ENCODE data around the gene IL20RA. TPM values are rescaled to one million over a fixed set of nuclear protein-coding genes. Genes with fewer than 3 reads are reported as not detected.

IL20RA gene
- total RNA-seq, 1 donor from 2014 or later, result 10.9 TPM

DNA sequence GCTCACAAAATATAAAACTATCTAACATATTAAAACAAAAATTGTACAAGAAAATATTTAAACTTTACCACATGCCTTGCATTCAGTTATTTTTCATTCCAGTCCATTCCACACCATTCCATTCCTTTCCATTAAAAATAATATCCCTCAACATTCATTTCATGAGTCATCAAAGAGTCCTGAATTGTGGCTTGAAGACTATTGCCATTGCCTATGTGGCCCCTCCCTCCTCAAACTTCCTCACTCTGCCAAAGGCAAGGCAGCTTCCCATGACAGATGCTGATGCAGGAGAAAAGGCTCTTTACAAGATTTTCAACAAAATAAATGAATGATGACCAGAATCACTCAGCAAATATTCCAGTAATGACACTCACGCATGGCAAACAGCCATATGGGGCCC, 31.7 kb downstream of the IL20RA start:
- H3K9me3 ChIP-seq, result no peaks in the 10 kb centered on the region
- H3K36me3 ChIP-seq, result no peaks in the 10 kb centered on the region
- TF ChIP-seq CTCF (IDR thresholded peaks at IDR 0.05), result no peak
- no peaks in the 10 kb centered on the region for H3K4me1 ChIP-seq
- DNase-seq (no peak), ATAC-seq (no peak)
- intact Hi-C loops (cut with DNase I), result no loop called here
- peaks cover 5% of the 10 kb centered on the region for H3K27me3 ChIP-seq (ENCODE audit: low read depth)
- H3K4me3 ChIP-seq, result no peak overlapping the region
- H3K27ac ChIP-seq, result no peak overlapping the region

DNA sequence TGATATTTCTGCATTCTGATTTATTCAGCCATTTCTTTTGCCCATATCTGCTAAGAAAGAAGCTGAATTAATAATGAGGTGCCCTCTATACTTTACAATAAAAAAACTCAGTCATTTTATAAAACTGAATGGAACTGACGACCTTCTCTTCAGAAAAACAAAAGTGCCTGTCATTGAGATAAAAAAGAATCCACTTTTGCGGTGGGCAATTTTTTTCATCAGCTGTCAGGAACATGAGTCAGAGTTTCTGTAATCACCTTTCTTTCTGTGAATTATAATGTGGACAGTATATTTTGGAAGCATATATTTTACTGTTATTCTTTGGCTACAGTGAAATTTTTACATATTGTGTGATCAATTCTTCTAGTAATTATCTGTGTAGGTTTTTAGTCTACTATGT, 33.4 kb downstream of the IL20RA start:
- ATAC-seq (no peak), DNase-seq (no peak)
- no peak overlapping the region for H3K4me3 ChIP-seq
- peaks cover 5% of the 10 kb centered on the region for H3K27me3 ChIP-seq (ENCODE audit: low read depth)
- no peak for TF ChIP-seq CTCF (IDR thresholded peaks at IDR 0.05)
- H3K9me3 ChIP-seq, result no peaks in the 10 kb centered on the region
- no peaks in the 10 kb centered on the region for H3K4me1 ChIP-seq
- intact Hi-C loops (cut with DNase I), result no loop called here
- H3K36me3 ChIP-seq, result no peaks in the 10 kb centered on the region
- no peak overlapping the region for H3K27ac ChIP-seq

DNA sequence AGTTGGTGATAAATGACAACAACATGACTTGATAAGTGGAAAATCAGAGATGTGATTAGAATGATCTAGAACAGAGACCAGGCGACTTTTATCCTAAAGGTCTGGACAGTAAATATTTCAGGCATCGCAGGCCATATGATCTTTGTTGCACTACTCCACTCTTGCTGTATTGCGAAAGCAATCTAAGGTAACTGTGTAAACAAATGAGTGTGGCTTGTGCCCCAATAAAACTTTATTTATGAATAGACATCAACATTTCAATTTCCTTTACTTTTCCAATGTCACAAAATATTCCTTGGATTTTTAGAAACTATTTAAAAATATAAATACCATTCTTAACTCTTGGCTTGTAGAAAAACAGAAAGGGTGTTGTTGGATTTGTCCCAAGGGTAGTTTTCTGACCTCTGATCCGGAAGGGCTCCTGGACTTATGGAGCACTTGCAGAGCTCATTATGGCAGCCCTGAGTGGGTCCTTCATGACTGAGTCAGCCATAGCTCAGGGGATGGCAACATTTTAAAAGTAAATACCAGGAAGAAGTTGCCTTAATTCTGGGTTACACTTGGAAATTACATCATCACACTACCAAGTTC, 34.5 kb downstream of the IL20RA start:
- intact Hi-C loops (cut with DNase I), result no loop called here
- Histone ChIP-seq H3K9me3 (no peaks in the 10 kb centered on the region), H3K27me3 (ENCODE audit: low read depth) (peaks cover 5% of the 10 kb centered on the region), H3K4me1 (no peaks in the 10 kb centered on the region), H3K4me3 (no peak overlapping the region), H3K36me3 (no peaks in the 10 kb centered on the region), H3K27ac (no peak overlapping the region)
- no peak for TF ChIP-seq CTCF (IDR thresholded peaks at IDR 0.05)
- ATAC-seq (no peak), DNase-seq (no peak)

DNA sequence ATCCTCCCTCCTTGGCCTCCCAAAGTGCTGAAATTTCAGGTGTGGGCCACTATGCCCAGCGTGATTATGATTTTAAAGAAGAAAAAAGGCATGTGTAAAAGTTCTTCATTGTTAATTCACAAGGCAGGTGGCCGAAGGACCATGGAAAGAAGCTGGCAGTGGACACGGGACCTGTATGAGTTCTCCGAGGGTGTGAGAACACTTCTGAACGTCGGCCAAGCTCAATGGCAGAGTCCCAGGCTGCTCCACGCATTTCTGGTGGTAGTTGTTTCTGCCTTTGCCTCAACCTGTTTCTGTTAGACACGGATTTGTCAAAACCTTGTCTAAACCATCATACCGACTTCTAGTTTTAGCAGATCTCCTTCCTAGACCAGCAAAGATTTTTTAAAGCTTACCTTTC, 36.6 kb downstream of the IL20RA start:
- Histone ChIP-seq H3K27ac (no peak overlapping the region), H3K4me3 (no peak overlapping the region), H3K4me1 (no peaks in the 10 kb centered on the region), H3K27me3 (ENCODE audit: low read depth) (peaks cover 5% of the 10 kb centered on the region), H3K9me3 (no peaks in the 10 kb centered on the region), H3K36me3 (no peaks in the 10 kb centered on the region)
- ATAC-seq, result no peak
- intact Hi-C loops (cut with DNase I), result no loop called here
- TF ChIP-seq CTCF (IDR thresholded peaks at IDR 0.05), result no peak
- DNase-seq, result no peak

GRCh38 chr6:137006056-137006455, 38.7 kb downstream of the IL20RA start:
- Histone ChIP-seq H3K4me1 (no peaks in the 10 kb centered on the region), H3K27ac (no peak overlapping the region), H3K27me3 (ENCODE audit: low read depth) (peaks cover 4% of the 10 kb centered on the region), H3K36me3 (no peaks in the 10 kb centered on the region), H3K4me3 (no peak overlapping the region), H3K9me3 (no peaks in the 10 kb centered on the region)
- no peak for TF ChIP-seq CTCF (IDR thresholded peaks at IDR 0.05)
- DNase-seq (no peak), ATAC-seq (no peak)
- intact Hi-C loops (cut with DNase I), result no loop called here

DNA sequence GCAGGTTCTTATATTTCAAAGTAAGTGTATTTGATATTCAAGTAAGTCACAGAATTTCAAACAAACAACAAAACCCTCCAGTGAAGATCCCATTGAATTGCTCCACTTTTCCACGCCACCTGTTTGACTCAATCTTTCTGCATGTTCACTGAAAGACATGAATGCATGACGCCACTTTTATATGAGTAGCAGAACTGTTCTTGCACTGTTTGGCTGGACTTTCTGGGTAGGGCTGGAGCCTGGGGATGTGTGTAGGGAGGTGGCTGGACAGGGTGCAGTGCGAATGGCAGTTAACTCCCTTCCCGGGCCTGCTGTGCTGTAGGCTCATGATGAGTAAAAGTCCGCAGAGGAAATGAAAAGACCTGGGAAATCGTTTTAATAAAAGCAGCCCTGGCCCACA, 39.7 kb downstream of the IL20RA start:
- intact Hi-C loops (cut with DNase I), result no loop called here
- Histone ChIP-seq H3K4me3 (no peak overlapping the region), H3K9me3 (no peaks in the 10 kb centered on the region), H3K36me3 (no peaks in the 10 kb centered on the region), H3K27me3 (ENCODE audit: low read depth) (no peaks in the 10 kb centered on the region), H3K4me1 (no peaks in the 10 kb centered on the region), H3K27ac (no peak overlapping the region)
- TF ChIP-seq CTCF (IDR thresholded peaks at IDR 0.05), result no peak
- no peak for DNase-seq
- no peak for ATAC-seq
